Endothelial cell of umbilical vein (primary cell): ENCODE measurements around the gene AIG1.

Experiments
- CTCF ChIP-seq, 2 donors: IDR thresholded peaks; 1 replicate in 1 of 2; 2 replicates in 1 of 2; pipeline ENCODE4 v1.5.1; 2011; ENCODE audit warnings: low read length in 2 of 2, mild to moderate bottlenecking in 2 of 2, moderate library complexity in 2 of 2, control low read depth in 1 of 2, inconsistent platforms in 1 of 2, low read depth in 1 of 2; ENCODE audit not compliant: insufficient read depth in 1 of 2; ENCODE audit errors: extremely low read depth in 1 of 2
- GATA2 ChIP-seq: IDR thresholded peaks from 2 replicates; pipeline ENCODE4 v1.7.0; 2011; ENCODE audit warnings: low read depth, mild to moderate bottlenecking, moderate library complexity, mixed read lengths, low read length; ENCODE audit not compliant: insufficient read length, insufficient read depth
- MYC ChIP-seq: IDR thresholded peaks from one replicate; pipeline ENCODE4 v1.6.1; 2011; ENCODE audit warnings: mild to moderate bottlenecking, low read depth, low read length
- POLR2A ChIP-seq: IDR thresholded peaks from 2 replicates; pipeline ENCODE4 v1.6.1; 2012; ENCODE audit warnings: low read depth, mild to moderate bottlenecking, control low read depth, low read length

- TF ChIP-seq CTCF (IDR thresholded peaks at IDR 0.05; ENCODE audit: extremely low read depth in 1 of 2, insufficient read depth in 1 of 2, low read depth in 1 of 2, low read length in 2 of 2) (no peak), MYC (no peak), GATA2 (no peak), POLR2A (no peak)
Observed at GRCh38 chr6:143375022-143375585, 314.4 kb downstream of the AIG1 start.
